CD4-positive, alpha-beta T cell treated with Interleukin-4 for 1 hour (primary cell): ENCODE results near the gene PCDHGA3.
"Not testable (repeated sequence)": the region's sequence is repeated elsewhere in the genome, so short reads cannot be mapped to it uniquely, and the experiment has no call there.

ENCODE experiments used
- DNase-seq, 2 donors: peaks; one replicate each; pipeline ENCODE4 v3.0.0-alpha.2; 2020 to 2022

PCDHGA3 gene

DNA sequence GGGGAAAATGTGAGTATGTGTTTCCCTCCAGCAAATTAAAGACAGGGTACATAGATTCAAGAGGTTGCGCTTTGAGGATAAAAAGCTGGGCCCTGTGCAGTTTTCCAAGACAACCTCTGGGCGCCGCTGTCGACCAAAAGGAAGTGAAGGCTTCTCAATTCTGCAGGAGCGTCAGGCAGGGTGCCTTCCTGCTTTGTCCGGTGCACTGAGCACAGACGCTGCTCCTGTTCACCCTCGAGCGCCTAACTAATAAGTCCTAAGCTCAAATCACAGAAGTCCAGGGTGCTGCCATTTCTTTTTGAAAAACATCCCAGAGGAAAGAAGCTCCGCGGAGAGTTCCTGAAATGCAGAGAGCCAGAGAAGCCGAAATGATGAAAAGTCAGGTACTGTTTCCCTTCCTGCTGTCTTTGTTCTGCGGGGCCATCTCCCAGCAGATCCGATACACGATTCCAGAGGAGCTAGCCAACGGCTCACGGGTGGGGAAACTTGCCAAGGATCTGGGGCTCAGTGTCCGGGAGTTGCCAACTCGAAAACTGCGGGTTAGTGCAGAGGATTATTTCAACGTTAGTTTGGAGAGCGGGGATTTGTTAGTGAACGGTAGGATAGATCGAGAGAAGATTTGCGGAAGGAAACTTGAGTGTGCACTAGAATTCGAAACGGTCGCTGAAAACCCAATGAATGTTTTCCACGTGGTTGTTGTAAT lies 6.4 kb downstream of the PCDHGA3 start, which contains the start of gene PCDHGB1:
Gene PCDHGB1, plus strand, starts transcription at position 183 of the 703 bp plus-strand sequence. Its CDS starts 162 bp downstream, at position 345.
- peak in 1 of 2 donors; percentile 43 for DNase-seq

GRCh38 chr5:141351591-141351990 lies 8.0 kb downstream of the PCDHGA3 start:
- no peak for DNase-seq

DNA sequence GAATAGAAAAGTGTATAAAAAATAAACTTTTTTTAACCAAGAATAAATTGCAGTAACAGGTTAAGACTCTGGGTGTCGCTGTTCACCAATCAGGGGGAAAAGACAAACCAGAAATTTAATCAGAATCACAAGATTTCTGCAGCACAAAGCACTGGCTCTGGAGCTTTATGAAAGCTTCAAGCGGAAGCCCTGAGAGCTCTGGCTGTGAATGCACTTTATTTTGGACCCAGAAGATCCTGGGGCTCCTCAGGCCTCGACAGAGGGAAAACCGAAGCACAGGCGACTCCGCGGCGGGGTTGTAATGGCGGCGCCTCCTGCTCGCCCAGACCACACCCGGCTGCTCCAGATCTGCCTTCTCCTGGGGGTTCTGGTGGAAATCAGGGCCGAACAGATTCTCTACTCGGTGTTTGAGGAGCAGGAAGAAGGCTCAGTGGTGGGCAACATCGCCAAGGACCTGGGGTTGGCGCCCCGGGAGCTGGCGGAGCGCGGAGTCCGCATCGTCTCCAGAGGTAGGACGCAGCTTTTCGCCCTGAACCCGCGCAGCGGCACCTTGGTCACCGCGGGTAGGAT lies 11.4 kb downstream of the PCDHGA3 start, which contains the start of gene PCDHGA4:
Gene PCDHGA4, plus strand, starts transcription at position 122 of the 570 bp plus-strand sequence. Its CDS starts 87 bp downstream, at position 209.
- peak in 1 of 2 donors; percentile 19 for DNase-seq

GRCh38 chr5:141355641-141356040 lies 12.0 kb downstream of the PCDHGA3 start:
- DNase-seq: no peak

- no peak for DNase-seq
Measured at GRCh38 chr5:141356133-141356532, 12.5 kb downstream of the PCDHGA3 start.

GRCh38 chr5:141356950-141357349 lies 13.3 kb downstream of the PCDHGA3 start:
- no peak for DNase-seq

DNA sequence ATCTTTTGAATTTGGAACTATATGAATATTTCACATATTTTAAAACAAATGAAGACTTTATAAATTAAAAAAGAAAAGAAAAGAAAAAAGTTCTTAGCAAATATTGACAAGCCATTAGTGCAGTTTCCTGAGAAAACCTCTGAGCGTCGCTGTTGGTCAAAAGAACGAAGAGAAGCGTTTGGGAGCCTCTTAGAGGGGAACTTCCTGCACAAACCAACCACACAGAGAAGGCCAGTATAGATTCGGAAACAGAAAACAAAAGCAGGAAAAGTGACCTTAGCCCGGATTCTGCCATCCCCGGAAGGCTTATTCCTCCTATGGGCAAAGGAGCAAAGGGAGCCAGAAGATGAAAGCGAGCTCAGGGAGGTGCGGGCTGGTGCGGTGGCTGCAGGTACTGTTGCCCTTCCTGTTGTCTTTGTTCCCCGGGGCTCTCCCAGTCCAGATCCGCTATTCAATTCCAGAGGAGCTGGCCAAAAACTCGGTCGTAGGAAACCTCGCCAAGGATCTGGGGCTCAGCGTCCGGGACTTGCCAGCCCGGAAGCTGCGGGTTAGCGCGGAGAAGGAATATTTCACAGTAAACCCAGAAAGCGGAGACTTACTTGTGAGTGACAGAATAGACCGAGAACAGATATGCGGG lies 16.3 kb downstream of the PCDHGA3 start, which contains the start of gene PCDHGB2:
Gene PCDHGB2, plus strand, starts transcription at position 205 of the 637 bp plus-strand sequence. Its CDS starts 142 bp downstream, at position 347.
- peak in 1 of 2 donors; percentile 49 for DNase-seq

GRCh38 chr5:141360685-141361084 lies 17.1 kb downstream of the PCDHGA3 start:
- no peak for DNase-seq

DNA sequence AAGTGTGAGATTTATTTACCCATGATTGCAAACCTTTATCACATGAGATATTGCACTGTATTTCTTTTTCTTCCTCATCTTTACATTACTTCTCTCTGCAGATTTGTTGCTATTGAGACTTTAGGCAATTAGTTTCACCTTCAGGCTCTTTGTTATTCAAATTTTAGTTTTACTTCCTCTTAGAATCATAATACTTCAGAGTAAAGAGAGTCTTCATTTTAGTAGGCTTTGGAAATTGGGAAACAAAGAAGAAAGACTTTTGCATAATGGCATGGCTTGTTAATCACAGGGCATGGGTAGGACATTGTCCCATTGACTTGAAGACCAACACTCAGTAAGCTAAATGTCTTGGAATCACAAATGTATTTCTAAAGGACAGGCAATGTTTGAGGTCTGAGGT lies 19.1 kb downstream of the PCDHGA3 start:
- DNase-seq: no peak

DNA sequence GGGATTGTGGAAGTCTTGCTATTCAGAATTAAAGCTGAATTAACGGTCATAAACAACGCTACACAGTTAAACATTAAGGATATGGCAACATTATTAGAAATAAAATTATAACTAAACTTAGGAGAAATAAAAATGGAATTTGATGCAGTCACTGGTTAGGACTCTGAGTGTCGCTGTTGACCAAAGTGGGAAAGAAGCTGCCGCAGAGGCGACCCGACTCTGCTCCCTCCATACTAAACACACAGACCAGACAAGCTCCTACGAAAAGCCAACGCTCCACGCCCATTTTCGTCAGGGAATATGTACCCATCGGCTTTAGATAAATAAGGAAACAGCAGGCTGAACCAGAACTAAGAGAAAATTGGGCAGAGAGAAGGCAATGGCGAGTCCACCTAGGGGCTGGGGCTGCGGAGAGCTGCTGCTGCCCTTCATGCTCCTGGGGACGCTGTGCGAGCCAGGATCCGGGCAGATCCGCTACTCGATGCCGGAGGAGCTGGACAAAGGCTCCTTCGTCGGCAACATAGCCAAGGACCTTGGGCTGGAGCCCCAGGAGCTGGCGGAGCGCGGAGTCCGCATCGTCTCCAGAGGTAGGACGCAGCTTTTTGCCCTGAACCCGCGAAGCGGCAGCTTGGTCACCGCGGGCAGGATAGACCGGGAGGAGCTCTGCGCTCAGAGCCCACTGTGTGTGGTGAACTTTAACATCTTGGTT lies 20.5 kb downstream of the PCDHGA3 start, which contains the start of gene PCDHGA5:
Gene PCDHGA5, plus strand, starts transcription at position 211 of the 709 bp plus-strand sequence. Its CDS starts 169 bp downstream, at position 380.
- no peak for DNase-seq

GRCh38 chr5:141366016-141366896 lies 22.6 kb downstream of the PCDHGA3 start:
- DNase-seq: no peak

GRCh38 chr5:141369994-141370848 lies 26.6 kb downstream of the PCDHGA3 start, which contains the start of gene PCDHGB3:
TSS of gene PCDHGB3 (plus strand) at chr5:141370242. CDS start at chr5:141370395, 153 bp downstream.
- DNase-seq: peak in 1 of 2 donors; percentile 47

GRCh38 chr5:141371572-141372475 lies 28.2 kb downstream of the PCDHGA3 start:
- no peak for DNase-seq

DNA sequence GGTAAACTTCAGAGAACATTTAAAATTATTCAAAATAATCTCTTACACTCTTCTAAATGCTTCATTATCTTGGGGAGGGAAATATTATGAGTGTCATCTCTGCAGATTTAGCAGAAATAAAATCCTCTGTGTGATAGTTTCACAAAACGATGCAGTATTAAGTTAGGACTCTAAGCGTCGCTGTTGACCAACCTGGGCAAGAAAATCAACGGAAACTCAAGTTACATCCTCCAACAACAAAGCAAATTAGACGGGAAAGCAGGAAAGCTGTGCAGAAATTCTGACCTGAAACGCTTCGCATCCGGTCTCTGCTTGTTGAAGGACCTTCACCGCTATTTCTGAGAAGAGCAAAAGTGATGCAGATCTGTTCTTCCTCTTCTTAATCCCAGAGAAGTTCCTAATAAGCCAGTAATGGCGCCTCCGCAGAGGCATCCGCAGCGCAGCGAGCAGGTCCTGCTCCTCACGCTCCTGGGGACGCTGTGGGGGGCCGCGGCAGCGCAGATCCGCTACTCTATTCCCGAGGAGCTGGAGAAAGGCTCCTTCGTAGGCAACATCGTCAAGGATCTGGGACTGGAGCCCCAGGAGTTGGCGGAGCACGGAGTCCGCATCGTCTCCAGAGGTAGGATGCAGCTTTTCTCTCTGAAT lies 30.2 kb downstream of the PCDHGA3 start, which contains the start of gene PCDHGA6:
Gene PCDHGA6, plus strand, starts transcription at position 219 of the 645 bp plus-strand sequence. Its CDS starts 193 bp downstream, at position 412.
- no peak for DNase-seq

DNA sequence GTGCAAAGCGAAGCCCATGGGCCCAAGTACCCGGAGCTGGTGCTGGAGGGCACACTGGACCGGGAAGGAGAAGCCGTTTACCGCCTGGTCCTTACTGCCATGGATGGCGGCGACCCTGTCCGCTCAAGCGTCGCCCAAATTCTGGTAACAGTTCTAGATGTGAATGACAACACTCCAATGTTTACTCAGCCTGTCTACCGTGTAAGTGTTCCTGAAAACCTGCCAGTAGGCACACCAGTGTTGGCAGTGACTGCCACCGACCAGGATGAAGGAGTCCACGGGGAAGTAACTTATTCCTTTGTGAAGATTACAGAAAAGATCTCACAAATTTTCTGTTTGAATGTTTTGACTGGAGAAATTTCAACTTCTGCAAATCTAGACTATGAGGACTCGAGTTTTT lies 31.0 kb downstream of the PCDHGA3 start:
- no peak for DNase-seq

DNA sequence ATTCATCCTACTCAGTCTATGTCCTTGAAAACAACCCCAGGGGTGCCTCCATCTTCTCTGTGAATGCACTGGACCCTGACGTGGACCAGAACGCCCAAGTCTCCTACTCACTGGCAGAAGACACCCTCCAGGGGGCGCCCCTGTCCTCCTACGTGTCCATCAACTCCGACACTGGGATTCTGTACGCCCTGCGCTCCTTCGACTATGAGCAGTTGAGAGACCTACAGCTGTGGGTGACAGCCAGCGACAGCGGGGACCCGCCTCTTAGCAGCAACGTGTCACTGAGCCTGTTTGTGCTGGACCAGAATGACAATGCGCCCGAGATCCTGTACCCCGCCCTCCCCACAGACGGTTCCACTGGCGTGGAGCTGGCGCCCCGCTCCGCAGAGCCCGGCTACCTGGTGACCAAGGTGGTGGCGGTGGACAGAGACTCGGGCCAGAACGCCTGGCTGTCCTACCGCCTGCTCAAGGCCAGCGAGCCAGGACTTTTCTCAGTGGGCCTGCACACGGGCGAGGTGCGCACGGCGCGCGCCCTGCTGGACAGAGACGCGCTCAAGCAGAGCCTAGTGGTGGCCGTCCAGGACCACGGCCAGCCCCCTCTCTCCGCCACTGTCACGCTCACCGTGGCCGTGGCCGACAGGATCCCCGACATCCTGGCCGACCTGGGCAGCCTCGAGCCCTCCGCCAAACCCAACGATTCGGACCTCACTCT lies 32.0 kb downstream of the PCDHGA3 start:
- not testable (repeated sequence) for DNase-seq

DNA sequence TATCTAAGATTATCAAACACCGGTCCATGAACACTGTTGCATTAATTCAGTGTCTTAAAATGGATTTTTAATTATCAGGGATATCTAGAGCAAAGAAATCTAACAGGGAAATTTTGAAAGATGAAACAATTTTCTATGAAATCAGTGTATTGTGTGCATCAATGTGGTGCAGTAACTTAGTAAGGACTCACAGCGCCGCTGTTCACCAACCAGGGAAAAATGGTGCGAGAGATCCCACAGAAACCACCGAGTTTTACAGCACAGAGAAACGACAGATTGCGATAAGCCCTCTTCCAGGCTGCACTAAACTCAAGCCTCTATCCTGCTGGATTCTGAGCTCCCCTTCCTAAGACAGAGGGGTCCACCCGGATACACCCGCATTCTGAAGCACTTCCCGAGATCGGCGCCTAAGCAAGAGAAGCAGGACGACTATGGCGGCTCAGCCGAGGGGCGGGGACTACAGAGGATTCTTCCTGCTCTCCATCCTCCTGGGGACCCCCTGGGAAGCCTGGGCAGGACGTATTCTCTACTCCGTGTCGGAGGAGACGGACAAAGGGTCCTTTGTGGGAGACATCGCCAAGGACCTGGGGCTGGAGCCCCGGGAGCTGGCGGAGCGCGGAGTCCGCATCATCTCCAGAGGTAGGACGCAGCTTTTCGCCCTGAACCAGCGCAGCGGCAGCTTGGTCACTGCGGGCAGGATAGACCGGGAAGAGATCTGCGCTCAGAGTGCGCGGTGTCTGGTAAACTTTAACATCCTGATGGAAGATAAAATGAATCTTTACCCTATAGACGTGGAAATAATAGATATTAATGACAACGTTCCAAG lies 39.1 kb downstream of the PCDHGA3 start, which contains the start of gene PCDHGA7:
Gene PCDHGA7, plus strand, starts transcription at position 274 of the 826 bp plus-strand sequence. Its CDS starts 158 bp downstream, at position 432.
- peak in 1 of 2 donors; percentile 13 for DNase-seq
